ENCODE data around the gene TRIM38. TPM values are rescaled to one million over a fixed set of nuclear protein-coding genes. Genes with fewer than 3 reads are reported as not detected.

TRIM38 gene
- total RNA-seq, 4 donors from 2014 or later: 2.2 to 6.7 (median 4.6) TPM

DNA sequence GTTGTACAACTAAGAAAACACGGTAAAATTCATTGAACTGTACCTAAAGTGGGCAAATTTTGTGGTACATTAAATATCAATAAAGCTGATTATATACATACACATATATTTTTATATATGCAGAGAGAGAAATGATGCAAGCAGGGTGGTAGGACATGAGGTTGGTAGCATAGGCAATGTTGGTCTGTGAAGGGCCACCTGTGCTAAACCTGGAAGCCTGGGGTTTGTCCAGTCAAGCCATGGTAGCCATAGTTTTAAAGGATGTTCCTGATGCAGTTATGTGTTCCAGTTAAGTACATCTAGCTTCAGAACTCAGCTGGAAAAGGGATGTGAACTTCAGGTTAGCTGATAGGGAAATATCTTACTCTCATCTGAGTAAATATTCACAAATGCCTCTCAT, 60.1 kb downstream of the TRIM38 start:
- H3K4me1 ChIP-seq: peaks cover 4 to 14% of the 10 kb centered on the region in 2 donors
- no peaks in the 10 kb centered on the region for H3K36me3 ChIP-seq
- no peak for TF ChIP-seq POLR2A (IDR thresholded peaks at IDR 0.05)
- no peak for TF ChIP-seq CTCF (IDR thresholded peaks at IDR 0.05 in 4 of 5, conservative IDR thresholded peaks at IDR 0.05 in 1 of 5)
- DNase-seq: no peak
- H3K4me3 ChIP-seq: no peak overlapping the region
- in situ Hi-C loops (cut with MboI; ENCODE audit: low sequenced_read_pairs in 4 of 4) (no loop called here), intact Hi-C loops (cut with DNase I; ENCODE audit: low total_unique reads) (loop anchor here (5.0 to 10.0 kb wide), 5 partner anchors 150 to 1872 kb away; partner anchors contain the start of gene ZNF184)
- peaks cover 13 to 73% (median 47%) of the 10 kb centered on the region in 3 donors for H3K27me3 ChIP-seq
- no peak for ATAC-seq
- no peaks in the 10 kb centered on the region for H3K9me3 ChIP-seq
- H3K27ac ChIP-seq: no peak overlapping the region

DNA sequence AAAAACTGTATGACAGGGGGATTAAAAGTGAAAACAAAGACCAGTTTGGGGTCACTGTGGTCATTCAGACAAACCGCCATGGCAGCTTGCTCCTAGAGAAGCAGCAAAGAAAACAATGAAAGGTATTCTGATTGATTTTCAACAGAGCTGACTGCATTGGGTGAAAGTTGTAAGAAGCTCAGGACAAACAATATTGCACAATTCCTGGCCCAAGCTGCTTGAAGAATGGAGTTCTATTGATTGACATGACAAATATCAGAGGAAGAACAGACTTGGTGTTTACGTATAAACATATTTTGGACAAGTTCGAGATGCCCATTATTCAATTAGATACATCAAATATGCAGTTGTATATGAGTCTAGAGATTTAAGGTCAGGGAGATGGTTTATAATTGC, 62.0 kb downstream of the TRIM38 start:
- H3K4me1 ChIP-seq: peaks cover 4 to 15% of the 10 kb centered on the region in 2 donors
- no peak for TF ChIP-seq POLR2A (IDR thresholded peaks at IDR 0.05)
- TF ChIP-seq CTCF (IDR thresholded peaks at IDR 0.05 in 4 of 5, conservative IDR thresholded peaks at IDR 0.05 in 1 of 5): no peak
- in situ Hi-C loops (cut with MboI; ENCODE audit: low sequenced_read_pairs in 4 of 4) (loop anchor here in 3 of 4 donors (25.0 kb wide), 3 partner anchors 263 to 1813 kb away; a partner anchor contains a TSS), intact Hi-C loops (cut with DNase I; ENCODE audit: low total_unique reads) (loop anchor here (5.0 to 10.0 kb wide), 5 partner anchors 148 to 1870 kb away; partner anchors contain the start of gene ZNF184)
- H3K4me3 ChIP-seq: no peak overlapping the region
- DNase-seq (no peak), ATAC-seq (no peak)
- H3K27ac ChIP-seq: no peak overlapping the region
- no peaks in the 10 kb centered on the region for H3K36me3 ChIP-seq
- no peaks in the 10 kb centered on the region for H3K9me3 ChIP-seq
- H3K27me3 ChIP-seq: peaks cover 9 to 72% (median 28%) of the 10 kb centered on the region in 3 donors

GRCh38 chr6:26025047-26025893, 62.7 kb downstream of the TRIM38 start:
- no peak for DNase-seq
- in situ Hi-C loops (cut with MboI; ENCODE audit: low sequenced_read_pairs in 4 of 4): loop anchor here in 3 of 4 donors (25.0 kb wide), 3 partner anchors 262 to 1812 kb away; a partner anchor contains a TSS
- TF ChIP-seq CTCF (IDR thresholded peaks at IDR 0.05 in 4 of 5, conservative IDR thresholded peaks at IDR 0.05 in 1 of 5): no peak
- no peak for TF ChIP-seq POLR2A (IDR thresholded peaks at IDR 0.05)
- peak overlapping the region in 1 of 4 donors; percentile 63 for H3K4me3 ChIP-seq
- no peaks in the 10 kb centered on the region for H3K9me3 ChIP-seq
- peaks cover 4 to 15% of the 10 kb centered on the region in 2 donors for H3K4me1 ChIP-seq
- H3K36me3 ChIP-seq: no peaks in the 10 kb centered on the region
- H3K27ac ChIP-seq: peak overlapping the region; percentile 80 to 88 (median 83)
- ATAC-seq: no peak
- intact Hi-C loops (cut with DNase I; ENCODE audit: low total_unique reads): loop anchor here (10.0 kb wide), 4 partner anchors 260 to 1870 kb away; partner anchors contain the start of gene ZNF184
- H3K27me3 ChIP-seq: peaks cover 9 to 71% (median 22%) of the 10 kb centered on the region in 3 donors

- DNase-seq (peak; percentile 86 to 87), ATAC-seq (peak; percentile 60 to 72)
- in situ Hi-C loops (cut with MboI; ENCODE audit: low sequenced_read_pairs in 4 of 4) (loop anchor here in 3 of 4 donors (25.0 kb wide), 3 partner anchors 261 to 1811 kb away; a partner anchor contains a TSS), intact Hi-C loops (cut with DNase I; ENCODE audit: low total_unique reads) (loop anchor here (2.0 to 10.0 kb wide), 5 partner anchors 17 to 1869 kb away; partner anchors contain the start of gene ZNF184)
- Histone ChIP-seq H3K4me3 (peak overlapping the region; percentile 46 to 65 (median 62)), H3K27me3 (peaks cover 7 to 67% (median 13%) of the 10 kb centered on the region in 3 donors), H3K4me1 (peaks cover 0 to 15% of the 10 kb centered on the region in 2 donors), H3K36me3 (no peaks in the 10 kb centered on the region), H3K9me3 (no peaks in the 10 kb centered on the region), H3K27ac (peak overlapping the region; percentile 80 to 88 (median 83))
- peak; percentile 7 for TF ChIP-seq POLR2A (IDR thresholded peaks at IDR 0.05)
- peak; percentile 50 to 75 (median 73) for TF ChIP-seq CTCF (IDR thresholded peaks at IDR 0.05 in 4 of 5, conservative IDR thresholded peaks at IDR 0.05 in 1 of 5)
Observed at GRCh38 chr6:26025894-26026832, 63.6 kb downstream of the TRIM38 start.
